LNCAP (cell line): ENCODE data around the gene COL17A1.

Experiments used
- CTCF ChIP-seq: fragments of 450-650 bp; IDR thresholded peaks from 2 replicates; pipeline ENCODE4 v1.5.1; 2017; ENCODE audit warnings: mild to moderate bottlenecking

The COL17A1 gene

GRCh38 chr10:104061196-104061595 lies 24.5 kb downstream of the COL17A1 start:
- TF ChIP-seq CTCF = no peak

GRCh38 chr10:104059364-104059763 lies 26.3 kb downstream of the COL17A1 start:
- TF ChIP-seq CTCF = no peak

GRCh38 chr10:104057717-104058116 lies 28.0 kb downstream of the COL17A1 start:
- no peak for TF ChIP-seq CTCF

- TF ChIP-seq CTCF = no peak
Measured at GRCh38 chr10:104056619-104057273, 28.9 kb downstream of the COL17A1 start.

GRCh38 chr10:104054430-104054829 lies 31.2 kb downstream of the COL17A1 start:
- no peak for TF ChIP-seq CTCF

GRCh38 chr10:104053201-104053600 lies 32.5 kb downstream of the COL17A1 start:
- no peak for TF ChIP-seq CTCF

- TF ChIP-seq CTCF = no peak
Measured at GRCh38 chr10:104052431-104052830, 33.2 kb downstream of the COL17A1 start.
